KMS-11 (cell line): ENCODE results near the gene GLIS1.

Source experiments
- H2AFZ ChIP-seq: fragments of 200-600 bp; sonication (generic); 2 replicates; pipeline ENCODE4 v1.6.1; 2016; ENCODE audit warnings: antibody characterized with exemption, mixed run types, low read depth
- H3K27ac ChIP-seq: fragments of 200-600 bp; sonication (generic); 2 replicates; pipeline ENCODE4 v1.6.1; 2016; ENCODE audit warnings: mild to moderate bottlenecking, mixed run types
- H3K27me3 ChIP-seq: fragments of 200-600 bp; sonication (generic); 2 replicates; pipeline ENCODE4 v1.6.1; 2017; ENCODE audit warnings: mild to moderate bottlenecking, low read depth, mixed run types, moderate library complexity; ENCODE audit not compliant: insufficient read depth
- H3K36me3 ChIP-seq: fragments of 200-600 bp; sonication (generic); 2 replicates; pipeline ENCODE4 v1.6.1; 2017; ENCODE audit warnings: mild to moderate bottlenecking, mixed run types; ENCODE audit not compliant: insufficient read depth
- H3K4me1 ChIP-seq: fragments of 200-600 bp; sonication (generic); 2 replicates; pipeline ENCODE4 v1.6.1; 2016; ENCODE audit warnings: mild to moderate bottlenecking, low read depth, mixed run types; ENCODE audit not compliant: poor library complexity, severe bottlenecking
- H3K4me2 ChIP-seq: fragments of 200-600 bp; sonication (generic); 2 replicates; pipeline ENCODE4 v1.7.0; 2016; ENCODE audit warnings: mild to moderate bottlenecking, mixed run types
- H3K4me3 ChIP-seq: fragments of 200-600 bp; sonication (generic); IDR thresholded peaks from 2 replicates; pipeline ENCODE4 v1.6.1; 2017; ENCODE audit warnings: low read depth, low read length, mixed read lengths; ENCODE audit not compliant: insufficient read depth
- H3K79me2 ChIP-seq: fragments of 200-600 bp; sonication (generic); 2 replicates; pipeline ENCODE4 v1.6.1; 2016; ENCODE audit warnings: low read depth, mixed run types; ENCODE audit not compliant: insufficient read depth
- H3K9ac ChIP-seq: fragments of 200-600 bp; sonication (generic); 2 replicates; pipeline ENCODE4 v1.6.1; 2016; ENCODE audit warnings: mild to moderate bottlenecking, mixed run types
- H4K20me1 ChIP-seq: fragments of 200-600 bp; sonication (generic); 2 replicates; pipeline ENCODE4 v1.6.1; 2016; ENCODE audit warnings: mild to moderate bottlenecking, mixed run types; ENCODE audit not compliant: insufficient read depth
- CTCF ChIP-seq: fragments of 200-600 bp; sonication (generic); conservative IDR thresholded peaks from 2 replicates; pipeline ENCODE4 v1.6.1; 2017; ENCODE audit warnings: low read depth, mild to moderate bottlenecking, antibody characterized with exemption, low read length, moderate library complexity, mixed read lengths

The GLIS1 gene

GRCh38 chr1:53462769-53463501 lies 276.0 kb downstream of the GLIS1 start:
- Histone ChIP-seq H4K20me1 (no peaks in the 10 kb centered on the region), H3K79me2 (no peaks in the 10 kb centered on the region), H3K27ac (no peak overlapping the region), H3K36me3 (no peaks in the 10 kb centered on the region), H3K4me2 (no peak overlapping the region), H2AFZ (no peak overlapping the region), H3K4me1 (no peaks in the 10 kb centered on the region), H3K27me3 (no peaks in the 10 kb centered on the region), H3K4me3 (no peak overlapping the region), H3K9ac (no peak overlapping the region)
- no peak for TF ChIP-seq CTCF

GRCh38 chr1:53462193-53462592 lies 276.8 kb downstream of the GLIS1 start:
- Histone ChIP-seq H3K4me1 (no peaks in the 10 kb centered on the region), H3K27ac (no peak overlapping the region), H4K20me1 (no peaks in the 10 kb centered on the region), H3K4me3 (no peak overlapping the region), H2AFZ (no peak overlapping the region), H3K27me3 (no peaks in the 10 kb centered on the region), H3K9ac (no peak overlapping the region), H3K36me3 (no peaks in the 10 kb centered on the region), H3K79me2 (no peaks in the 10 kb centered on the region), H3K4me2 (no peak overlapping the region)
- TF ChIP-seq CTCF: no peak

- no peak overlapping the region for H3K4me3 ChIP-seq
- no peaks in the 10 kb centered on the region for H4K20me1 ChIP-seq
- no peaks in the 10 kb centered on the region for H3K36me3 ChIP-seq
- no peaks in the 10 kb centered on the region for H3K4me1 ChIP-seq
- no peaks in the 10 kb centered on the region for H3K27me3 ChIP-seq
- no peak overlapping the region for H3K4me2 ChIP-seq
- H3K27ac ChIP-seq: no peak overlapping the region
- H2AFZ ChIP-seq: no peak overlapping the region
- H3K9ac ChIP-seq: no peak overlapping the region
- no peaks in the 10 kb centered on the region for H3K79me2 ChIP-seq
- TF ChIP-seq CTCF: no peak
Measured at GRCh38 chr1:53461323-53462044, 277.5 kb downstream of the GLIS1 start.

GRCh38 chr1:53460666-53461322 lies 278.2 kb downstream of the GLIS1 start:
- no peak overlapping the region for H3K27ac ChIP-seq
- no peak overlapping the region for H2AFZ ChIP-seq
- H3K4me3 ChIP-seq: no peak overlapping the region
- no peaks in the 10 kb centered on the region for H3K36me3 ChIP-seq
- no peak for TF ChIP-seq CTCF
- H3K9ac ChIP-seq: no peak overlapping the region
- H3K79me2 ChIP-seq: no peaks in the 10 kb centered on the region
- no peaks in the 10 kb centered on the region for H3K27me3 ChIP-seq
- H3K4me1 ChIP-seq: no peaks in the 10 kb centered on the region
- H3K4me2 ChIP-seq: no peak overlapping the region
- H4K20me1 ChIP-seq: no peaks in the 10 kb centered on the region
